HepG2 (cell line): ENCODE data around the gene LRP10. TPM values are rescaled to one million over a fixed set of nuclear protein-coding genes. Genes with fewer than 3 reads are reported as not detected.

Experiments
- ARNTL ChIP-seq: sonication (generic); formaldehyde crosslinking; IDR thresholded peaks from 2 replicates; pipeline ENCODE4 v1.4.0; 2020; ENCODE audit warnings: mild to moderate bottlenecking, missing genetic modification reagents
- BCLAF1 ChIP-seq: fragments of 450-650 bp; IDR thresholded peaks from 2 replicates; pipeline ENCODE4 v1.6.1; 2017; ENCODE audit warnings: mild to moderate bottlenecking
- CAMTA2 ChIP-seq: sonication (generic); formaldehyde crosslinking; IDR thresholded peaks from 2 replicates; pipeline ENCODE4 v1.4.0; 2020; ENCODE audit warnings: mild to moderate bottlenecking, missing genetic modification reagents, borderline replicate concordance
- HNRNPK ChIP-seq: fragments of 200-400 bp; formaldehyde crosslinking; IDR thresholded peaks from 2 replicates; pipeline ENCODE4 v1.6.1; 2018; ENCODE audit warnings: low read length, low read depth, moderate library complexity, mild to moderate bottlenecking; ENCODE audit not compliant: poor library complexity, severe bottlenecking
- KLF9 ChIP-seq: IDR thresholded peaks from 2 replicates; pipeline ENCODE4 v1.6.1; 2016; ENCODE audit warnings: low read depth
- MAFG ChIP-seq: sonication (generic); formaldehyde crosslinking; IDR thresholded peaks from 2 replicates; pipeline ENCODE4 v1.5.1; 2020; ENCODE audit warnings: mild to moderate bottlenecking, missing genetic modification reagents
- MED1 ChIP-seq: sonication (generic); formaldehyde crosslinking; IDR thresholded peaks from 2 replicates; pipeline ENCODE4 v1.4.0; 2020; ENCODE audit warnings: missing genetic modification reagents
- MTA1 ChIP-seq: sonication (generic); formaldehyde crosslinking; IDR thresholded peaks from 2 replicates; pipeline ENCODE4 v1.4.0; 2020; ENCODE audit warnings: missing genetic modification reagents, mild to moderate bottlenecking, borderline replicate concordance
- MXD1 ChIP-seq: sonication (generic); formaldehyde crosslinking; IDR thresholded peaks from 2 replicates; pipeline ENCODE4 v1.4.0; 2020; ENCODE audit warnings: mild to moderate bottlenecking, missing genetic modification reagents
- RARA ChIP-seq: IDR thresholded peaks from 2 replicates; pipeline ENCODE4 v1.6.1; 2016; ENCODE audit warnings: missing genetic modification reagents, missing compliant biosample characterization
- TCF7L2 ChIP-seq: IDR thresholded peaks from 2 replicates; pipeline ENCODE4 v1.6.1; 2011; ENCODE audit warnings: mild to moderate bottlenecking, low read depth, low read length, moderate library complexity
- YEATS2 ChIP-seq: sonication (generic); formaldehyde crosslinking; IDR thresholded peaks from 2 replicates; pipeline ENCODE4 v1.4.0; 2020; ENCODE audit warnings: missing genetic modification reagents, borderline replicate concordance
- ZNF143 ChIP-seq: sonication (generic); formaldehyde crosslinking; IDR thresholded peaks from 2 replicates; pipeline ENCODE4 v1.4.0; 2020; ENCODE audit warnings: missing genetic modification reagents
- ZNF589 ChIP-seq: sonication (generic); formaldehyde crosslinking; conservative IDR thresholded peaks from 2 replicates; pipeline ENCODE4 v1.8.0; 2022; ENCODE audit warnings: mild to moderate bottlenecking, moderate library complexity, missing genetic modification reagents
- ZNF749 ChIP-seq: sonication (generic); formaldehyde crosslinking; IDR thresholded peaks from 2 replicates; pipeline ENCODE4 v1.8.0; 2022; ENCODE audit warnings: mild to moderate bottlenecking, missing genetic modification reagents, moderate library complexity, borderline replicate concordance
- ZNF83 ChIP-seq: sonication (generic); formaldehyde crosslinking; IDR thresholded peaks from 2 replicates; pipeline ENCODE4 v1.4.0; 2020; ENCODE audit warnings: missing genetic modification reagents, mild to moderate bottlenecking, borderline replicate concordance
- polyA plus RNA-seq, 8 experiments: library from polyadenylated mRNA; depleted of rRNA in 3 of 8; stranded (reverse) in 7 of 8; unstranded in 1 of 8; fragments of >200 nt; fragmentation: Illumina TruSeq in 4 of 8; extraction: Trizol in 4 of 8; gene quantifications; 2 replicates each; pipeline versions ENCODE4 v1.2.1 to v1.2.3, GENCODE V29; 2011 to 2016; ENCODE audit warnings: low read depth in 4 of 8, missing spikeins in 1 of 8, mixed read lengths in 1 of 8; ENCODE audit not compliant: insufficient read depth in 1 of 8
- total RNA-seq, 5 experiments: library from RNA; depleted of rRNA; stranded (reverse); fragments of >200 nt; fragmentation: Illumina TruSeq; extraction: Trizol; gene quantifications; 2 replicates each; pipeline ENCODE4 v1.2.3, GENCODE V29; 2016; ENCODE audit warnings: low read depth in 1 of 5
- TF ChIP-seq, protein P1 (sequence below), 2 experiments: sonication (generic) in 1 of 2; formaldehyde crosslinking in 1 of 2; IDR thresholded peaks; 2 replicates each; pipeline versions ENCODE4 v1.6.1 to v1.9.0; 2014 to 2022; ENCODE audit warnings: antibody characterized with exemption in 1 of 2, borderline replicate concordance in 1 of 2, inconsistent platforms in 1 of 2, low read depth in 1 of 2, missing genetic modification reagents in 1 of 2
- TF ChIP-seq, protein P2 (sequence below): IDR thresholded peaks from 2 replicates; pipeline ENCODE4 v1.6.1; 2018; ENCODE audit warnings: missing genetic modification reagents

Gene LRP10
- total and polyA plus RNA-seq, 2 of the 13 experiments (the other 11 are each of a cell fraction or from before 2014, with no cell fraction given), result 16.9 to 45.2 TPM

GRCh38 chr14:22872033-22872832 lies 693 bp downstream of the LRP10 start (continued):
- TF ChIP-seq ARNTL (no peak), ZNF589 (CRISPR knock-in tag) (no peak), MED1 (CRISPR knock-in tag) (peak; percentile 49; the same call in 1 of the 2 replicates), TCF7L2 (no peak), ZNF143 (CRISPR knock-in tag) (peak; percentile 7; the same call in 1 of the 2 replicates), ZNF749 (CRISPR knock-in tag) (no peak), MTA1 (CRISPR knock-in tag) (peak; percentile 43; the same call in 1 of the 2 replicates), YEATS2 (CRISPR knock-in tag) (peak; percentile 61), MAFG (no peak), RARA (CRISPR knock-in tag) (peak; percentile 47; the same call in 1 of the 2 replicates), BCLAF1 (no peak), CAMTA2 (CRISPR knock-in tag) (0 out of 2 replicates have a peak, but pooled peaks have one; percentile 55), ZNF83 (CRISPR knock-in tag) (no peak), KLF9 (CRISPR knock-in tag) (0 out of 2 replicates have a peak, but pooled peaks have one; percentile 66), MXD1 (CRISPR knock-in tag) (no peak; the same call in 1 of the 2 replicates), HNRNPK (no peak)
- TF ChIP-seq, protein P1, sequence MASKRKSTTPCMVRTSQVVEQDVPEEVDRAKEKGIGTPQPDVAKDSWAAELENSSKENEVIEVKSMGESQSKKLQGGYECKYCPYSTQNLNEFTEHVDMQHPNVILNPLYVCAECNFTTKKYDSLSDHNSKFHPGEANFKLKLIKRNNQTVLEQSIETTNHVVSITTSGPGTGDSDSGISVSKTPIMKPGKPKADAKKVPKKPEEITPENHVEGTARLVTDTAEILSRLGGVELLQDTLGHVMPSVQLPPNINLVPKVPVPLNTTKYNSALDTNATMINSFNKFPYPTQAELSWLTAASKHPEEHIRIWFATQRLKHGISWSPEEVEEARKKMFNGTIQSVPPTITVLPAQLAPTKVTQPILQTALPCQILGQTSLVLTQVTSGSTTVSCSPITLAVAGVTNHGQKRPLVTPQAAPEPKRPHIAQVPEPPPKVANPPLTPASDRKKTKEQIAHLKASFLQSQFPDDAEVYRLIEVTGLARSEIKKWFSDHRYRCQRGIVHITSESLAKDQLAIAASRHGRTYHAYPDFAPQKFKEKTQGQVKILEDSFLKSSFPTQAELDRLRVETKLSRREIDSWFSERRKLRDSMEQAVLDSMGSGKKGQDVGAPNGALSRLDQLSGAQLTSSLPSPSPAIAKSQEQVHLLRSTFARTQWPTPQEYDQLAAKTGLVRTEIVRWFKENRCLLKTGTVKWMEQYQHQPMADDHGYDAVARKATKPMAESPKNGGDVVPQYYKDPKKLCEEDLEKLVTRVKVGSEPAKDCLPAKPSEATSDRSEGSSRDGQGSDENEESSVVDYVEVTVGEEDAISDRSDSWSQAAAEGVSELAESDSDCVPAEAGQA (IDR thresholded peaks at IDR 0.05; ENCODE audit: low read depth), result 0 out of 2 replicates have a peak, but pooled peaks have one; percentile 43
- TF ChIP-seq, protein P1 (CRISPR knock-in tag; IDR thresholded peaks at IDR 0.05; ENCODE audit: borderline replicate concordance), result 0 out of 2 replicates have a peak, but pooled peaks have one; percentile 14
- TF ChIP-seq, protein P2, sequence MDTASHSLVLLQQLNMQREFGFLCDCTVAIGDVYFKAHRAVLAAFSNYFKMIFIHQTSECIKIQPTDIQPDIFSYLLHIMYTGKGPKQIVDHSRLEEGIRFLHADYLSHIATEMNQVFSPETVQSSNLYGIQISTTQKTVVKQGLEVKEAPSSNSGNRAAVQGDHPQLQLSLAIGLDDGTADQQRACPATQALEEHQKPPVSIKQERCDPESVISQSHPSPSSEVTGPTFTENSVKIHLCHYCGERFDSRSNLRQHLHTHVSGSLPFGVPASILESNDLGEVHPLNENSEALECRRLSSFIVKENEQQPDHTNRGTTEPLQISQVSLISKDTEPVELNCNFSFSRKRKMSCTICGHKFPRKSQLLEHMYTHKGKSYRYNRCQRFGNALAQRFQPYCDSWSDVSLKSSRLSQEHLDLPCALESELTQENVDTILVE (CRISPR knock-in tag), result no peak; the same call in 1 of the 2 replicates
